Astrocyte of the cerebellum (primary cell): ENCODE measurements around the gene TIAM2.
"Not testable (repeated sequence)": the region's sequence is repeated elsewhere in the genome, so short reads cannot be mapped to it uniquely, and the experiment has no call there.

Source experiments
- DNase-seq: peaks from one replicate; pipeline ENCODE4 v3.0.0-alpha.2; 2011; ENCODE audit warnings: low read depth
- H3K4me3 ChIP-seq: 2 replicates; pipeline ENCODE4 v1.5.1; 2011; ENCODE audit warnings: mild to moderate bottlenecking, low read depth, low read length, moderate library complexity
- CTCF ChIP-seq: IDR thresholded peaks from 2 replicates; pipeline ENCODE4 v1.5.1; 2012; ENCODE audit warnings: low read length, low read depth, moderate library complexity, mild to moderate bottlenecking; ENCODE audit errors: missing control alignments
- in situ Hi-C: cut with HindIII; loops from 2 replicates; pipeline ENCODE4 v1.10.0; 2017; ENCODE audit warnings: low sequenced_read_pairs

Gene TIAM2

GRCh38 chr6:155213611-155214372 is 218.7 kb downstream of the TIAM2 start:
- in situ Hi-C loops = no loop called here
- DNase-seq = no peak
- no peak overlapping the region for H3K4me3 ChIP-seq
- TF ChIP-seq CTCF = no peak

- TF ChIP-seq CTCF = no peak
- no peak for DNase-seq
- no peak overlapping the region for H3K4me3 ChIP-seq
- in situ Hi-C loops = no loop called here
These were observed 220.8 kb downstream of the TIAM2 start for GRCh38 chr6:155215906-155216305.

- in situ Hi-C loops = no loop called here
- DNase-seq = no peak
- H3K4me3 ChIP-seq = no peak overlapping the region
- no peak for TF ChIP-seq CTCF
These were observed 221.4 kb downstream of the TIAM2 start for GRCh38 chr6:155216312-155217046.

- in situ Hi-C loops, H3K4me3 ChIP-seq: not testable (repeated sequence)
These were observed 223.6 kb downstream of the TIAM2 start for GRCh38 chr6:155218711-155219110.

GRCh38 chr6:155219299-155219698 is 224.2 kb downstream of the TIAM2 start:
- in situ Hi-C loops = no loop called here
- TF ChIP-seq CTCF = no peak
- DNase-seq = no peak
- no peak overlapping the region for H3K4me3 ChIP-seq

More at GRCh38 chr6:155218711-155219110, 223.6 kb downstream of the TIAM2 start:
- not testable (repeated sequence) for DNase-seq

- DNase-seq = no peak
- TF ChIP-seq CTCF = no peak
These were observed 224.8 kb downstream of the TIAM2 start for GRCh38 chr6:155219858-155220301.

GRCh38 chr6:155221086-155221485 is 226.0 kb downstream of the TIAM2 start:
- no peak overlapping the region for H3K4me3 ChIP-seq
- TF ChIP-seq CTCF = no peak
- no peak for DNase-seq
- in situ Hi-C loops = no loop called here

More at GRCh38 chr6:155219858-155220301, 224.8 kb downstream of the TIAM2 start:
- in situ Hi-C loops = no loop called here
- no peak overlapping the region for H3K4me3 ChIP-seq
